K562 (cell line): Measurements from ENCODE around the gene MAPK8IP1. TPM values are rescaled to one million over a fixed set of nuclear protein-coding genes. Genes with fewer than 3 reads are reported as not detected.

ENCODE experiments used
- ATAC-seq: fragments of 200-7000 bp; cut with Tn5 transposase; 3 replicates; pipeline ENCODE4 v1.9.1; 2020; ENCODE audit warnings: moderate library complexity
- BruUV-seq: library from RNA; stranded (reverse); fragments of 400-500 nt; replicated peaks from 2 replicates; lab custom pipeline; 2021; lab: Mats Ljungman, UMichigan
- CTCF ChIA-PET: fragments of 300-600 bp; formaldehyde crosslinking; extraction: SDS; loops from one replicate; lab custom pipeline; 2021; ENCODE audit warnings: low intra/inter-chr PET ratio; lab: Yijun Ruan, JAX
- POLR2A ChIA-PET: fragments of 300-600, 350-650 bp; sonication (Branson Sonifier 250); formaldehyde crosslinking; extraction: SDS; loops from one replicate; lab custom pipeline; 2021; ENCODE audit warnings: antibody characterized with exemption, inconsistent platforms; lab: Yijun Ruan, JAX
- DNase-seq, 4 experiments: peaks; one replicate each; pipeline versions ENCODE4 v3.0.0 to v3.0.0-alpha.2; 2011 to 2018; ENCODE audit warnings: low spot score in 3 of 4, mixed read lengths in 3 of 4; ENCODE audit errors: extremely low read depth in 1 of 4
- FAIRE-seq: peaks from 2 replicates; lab custom pipeline; 2011; peaks lifted over from hg19 to GRCh38; lab: Jason Lieb, UNC
- H2AFZ ChIP-seq: 2 replicates; pipeline ENCODE4 v1.6.0; 2011; ENCODE audit warnings: low read depth, low read length, control low read depth, inconsistent platforms
- H3K27ac ChIP-seq: fragments of 200-600 bp; 3 replicates; pipeline ENCODE4 v1.8.0; 2011; ENCODE audit warnings: low read depth, mild to moderate bottlenecking, control low read depth, inconsistent platforms, low read length, moderate library complexity, mixed read lengths; ENCODE audit errors: extremely low read depth
- H3K27me3 ChIP-seq, 2 experiments: fragments of 300-600 bp in 1 of 2; 2 replicates in 1 of 2; 3 replicates in 1 of 2; pipeline versions ENCODE4 v1.6.0 to v1.8.0; 2011; ENCODE audit warnings: inconsistent platforms in 2 of 2, low read length in 2 of 2, mild to moderate bottlenecking in 1 of 2, mixed read lengths in 1 of 2, moderate library complexity in 1 of 2; ENCODE audit not compliant: control insufficient read depth in 2 of 2, insufficient read depth in 2 of 2
- H3K36me3 ChIP-seq: fragments of 300-600 bp; 3 replicates; pipeline ENCODE4 v1.8.0; 2011; ENCODE audit warnings: mild to moderate bottlenecking, low read length, inconsistent platforms; ENCODE audit not compliant: control insufficient read depth, insufficient read depth
- H3K4me1 ChIP-seq, 2 experiments: fragments of 200-600 bp in 1 of 2; replicated peaks in 1 of 2; 2 replicates in 1 of 2; 3 replicates in 1 of 2; pipeline versions ENCODE4 v1.5.1 to v1.8.0; 2011; ENCODE audit warnings: inconsistent platforms in 2 of 2, low read length in 2 of 2, mild to moderate bottlenecking in 1 of 2, mixed read lengths in 1 of 2, moderate library complexity in 1 of 2; ENCODE audit not compliant: control insufficient read depth in 2 of 2, insufficient read depth in 2 of 2
- H3K4me2 ChIP-seq: 2 replicates; pipeline ENCODE4 v1.6.1; 2011; ENCODE audit warnings: low read length, control low read depth, inconsistent platforms, mixed read lengths; ENCODE audit not compliant: insufficient read depth
- H3K4me3 ChIP-seq: fragments of 200-600 bp; sonication (generic), shearing (Covaris generic); 2 replicates; pipeline ENCODE4 v1.5.1; 2016; ENCODE audit warnings: control low read depth, inconsistent platforms
- H3K79me2 ChIP-seq: fragments of 200-600 bp; 3 replicates; pipeline ENCODE4 v1.8.0; 2011; ENCODE audit warnings: low read length, inconsistent platforms; ENCODE audit not compliant: control insufficient read depth, insufficient read depth
- H3K9ac ChIP-seq, 2 experiments: 2 replicates each; pipeline versions ENCODE4 v1.6.0 to v1.6.1; 2011; ENCODE audit warnings: low read depth in 2 of 2, low read length in 2 of 2, control low read depth in 1 of 2, inconsistent platforms in 1 of 2, mild to moderate bottlenecking in 1 of 2, mixed read lengths in 1 of 2; ENCODE audit not compliant: insufficient read depth in 1 of 2
- H3K9me1 ChIP-seq: one replicate; pipeline ENCODE4 v1.6.0; 2011; ENCODE audit warnings: inconsistent platforms, mild to moderate bottlenecking, low read length, moderate library complexity; ENCODE audit not compliant: control insufficient read depth, insufficient read depth
- H3K9me3 ChIP-seq: replicated peaks from 2 replicates; pipeline ENCODE4 v1.5.1; 2011; ENCODE audit warnings: low read depth, low read length, inconsistent platforms; ENCODE audit not compliant: control insufficient read depth, insufficient read depth
- H4K20me1 ChIP-seq: replicated peaks from 2 replicates; pipeline ENCODE4 v1.6.1; 2011; ENCODE audit warnings: low read length, inconsistent platforms, mixed read lengths; ENCODE audit not compliant: control insufficient read depth, insufficient read depth
- CXXC5 ChIP-seq: fragments of 250-450 bp; sonication (Bioruptor Pico); IDR thresholded peaks from 2 replicates; pipeline ENCODE4 v1.8.0; 2022; ENCODE audit warnings: inconsistent platforms, mild to moderate bottlenecking, moderate library complexity
- DMBX1 ChIP-seq: fragments of 250-450 bp; sonication (Bioruptor Pico); IDR thresholded peaks from 2 replicates; pipeline ENCODE4 v1.8.0; 2022; ENCODE audit warnings: inconsistent platforms, mild to moderate bottlenecking, moderate library complexity, borderline replicate concordance
- IFI16 ChIP-seq: fragments of 250-450 bp; sonication (Bioruptor Pico); IDR thresholded peaks from 2 replicates; pipeline ENCODE4 v2.1.2; 2022; ENCODE audit warnings: mild to moderate bottlenecking, inconsistent platforms
- ILF3 ChIP-seq: fragments of 450-650 bp; IDR thresholded peaks from 2 replicates; pipeline ENCODE4 v1.6.1; 2018; ENCODE audit warnings: antibody characterized with exemption, mild to moderate bottlenecking, moderate library complexity, borderline replicate concordance
- KDM5B ChIP-seq: fragments of 200-600 bp; sonication (generic); IDR thresholded peaks from 2 replicates; pipeline ENCODE4 v1.6.1; 2012; ENCODE audit warnings: low read depth, mild to moderate bottlenecking, moderate library complexity, low read length, control low read depth, inconsistent platforms; ENCODE audit not compliant: insufficient replicate concordance
- MAFG ChIP-seq: fragments of 450-650 bp; conservative IDR thresholded peaks from 2 replicates; pipeline ENCODE4 v1.6.1; 2016; ENCODE audit warnings: missing genetic modification characterization, missing compliant biosample characterization
- MAZ ChIP-seq, 2 experiments: fragments of 450-650 bp in 1 of 2; sonication (generic) in 1 of 2; formaldehyde crosslinking; IDR thresholded peaks in 1 of 2; conservative IDR thresholded peaks in 1 of 2; 2 replicates each; pipeline versions ENCODE4 v1.4.0 to v1.5.0; 2020; ENCODE audit warnings: mild to moderate bottlenecking in 1 of 2, missing genetic modification reagents in 1 of 2
- NBN ChIP-seq: fragments of 450-650 bp; IDR thresholded peaks from 2 replicates; pipeline ENCODE4 v1.6.1; 2016; ENCODE audit warnings: low read depth, mild to moderate bottlenecking
- SMARCE1 ChIP-seq: fragments of 450-650 bp; IDR thresholded peaks from 2 replicates; pipeline ENCODE4 v1.7.1; 2016; ENCODE audit warnings: mild to moderate bottlenecking
- TEAD4 ChIP-seq, 2 experiments: sonication (generic) in 1 of 2; formaldehyde crosslinking in 1 of 2; IDR thresholded peaks; 2 replicates each; pipeline versions ENCODE4 v1.6.1 to v1.8.0; 2012 to 2022; ENCODE audit warnings: borderline replicate concordance in 1 of 2, inconsistent platforms in 1 of 2, low read length in 1 of 2, mild to moderate bottlenecking in 1 of 2, missing genetic modification reagents in 1 of 2
- ZNF143 ChIP-seq: sonication (generic); formaldehyde crosslinking; IDR thresholded peaks from 2 replicates; pipeline ENCODE4 v1.9.0; 2022; ENCODE audit warnings: mild to moderate bottlenecking, missing genetic modification reagents
- ZNF316 ChIP-seq: fragments of 450-650 bp; IDR thresholded peaks from 2 replicates; pipeline ENCODE4 v1.6.1; 2016
- WGBS: fragments of 100-300 bp; shearing (Covaris generic); methylation state at CpG from one replicate; pipeline ENCODE4 v1.1.6; 2016; ENCODE audit warnings: low coverage, mixed read lengths; ENCODE audit not compliant: insufficient coverage; ENCODE audit errors: missing lambda C conversion rate; 5-methylcytosine and 5-hydroxymethylcytosine counted together
- in situ Hi-C: fragments of 300-500 bp; cut with MboI; formaldehyde crosslinking; loops from 4 replicates; pipeline ENCODE4 v1.15.0; 2018; ENCODE audit warnings: inconsistent platforms, mixed read lengths
- intact Hi-C: fragments of 100-400 bp; cut with micrococcal nuclease; formaldehyde crosslinking; loops from 2 replicates; pipeline ENCODE4 v1.14.2; 2022
- polyA plus RNA-seq, 8 experiments: library from polyadenylated mRNA; depleted of rRNA in 4 of 8; stranded (reverse) in 5 of 8; unstranded in 3 of 8; fragments of >200 nt; fragmentation: Nextera tagmentation in 2 of 8; fragmentation: Illumina TruSeq in 1 of 8; extraction: Ambion mirVana in 2 of 8; extraction: Trizol in 1 of 8; gene quantifications; 2 replicates each; pipeline versions ENCODE4 v1.2.1 to v1.2.3, GENCODE V29; 2011 to 2014; ENCODE audit warnings: inconsistent platforms in 1 of 8, missing spikeins in 1 of 8
- total RNA-seq, 7 experiments: library from RNA; depleted of rRNA in 6 of 7; stranded (reverse); fragments of >200 nt in 6 of 7; fragmentation: Illumina TruSeq in 2 of 7; extraction: Trizol in 2 of 7; gene quantifications; 2 replicates each; pipeline versions ENCODE4 v1.2.1 to v1.2.3, GENCODE V29; 2011 to 2021; ENCODE audit warnings: low replicate concordance in 1 of 7
- TF ChIP-seq, protein P1 (sequence below): fragments of 250-450 bp; sonication (Bioruptor Pico); IDR thresholded peaks from 2 replicates; pipeline ENCODE4 v1.4.0; 2020
- TF ChIP-seq, protein P2 (sequence below), 2 experiments: fragments of 450-650 bp in 1 of 2; sonication (generic) in 1 of 2; formaldehyde crosslinking in 1 of 2; IDR thresholded peaks in 1 of 2; conservative IDR thresholded peaks in 1 of 2; 2 replicates each; pipeline versions ENCODE4 v1.6.1 to v1.8.1; 2016 to 2023; ENCODE audit warnings: mild to moderate bottlenecking in 2 of 2, moderate library complexity in 2 of 2, inconsistent platforms in 1 of 2, missing genetic modification reagents in 1 of 2

The MAPK8IP1 gene
- total and polyA plus RNA-seq, 9 of the 15 experiments (the other 6 are each of a cell fraction or from before 2014, with no cell fraction given) = 0.13 to 6.9 (median 2.5) TPM

GRCh38 chr11:45872651-45873356 is 12.6 kb upstream of the MAPK8IP1 start:
- POLR2A ChIA-PET = interaction anchor here (1.0 to 4.4 kb wide), 4 partner anchors 11 to 16 kb away, joined by 3 to 21 read pairs (median 4); no protein-coding TSS in a partner anchor
- ATAC-seq = peak; percentile 100
- H3K4me3 ChIP-seq = no peak overlapping the region
- no peaks in the 10 kb centered on the region for H3K79me2 ChIP-seq
- H4K20me1 ChIP-seq = peaks cover 12% of the 10 kb centered on the region; the same call in 1 of the 2 replicates
- H3K4me2 ChIP-seq = no peak overlapping the region
- no peak overlapping the region for H3K27ac ChIP-seq
- peaks cover 84% of the 10 kb centered on the region for H3K36me3 ChIP-seq
- H3K9ac ChIP-seq = no peak overlapping the region
- no peaks in the 10 kb centered on the region for H3K9me1 ChIP-seq
- CTCF ChIA-PET = interaction anchor here (0.6 to 1.7 kb wide), 4 partner anchors 96 to 442 kb away, joined by 3 to 6 read pairs (median 4); no protein-coding TSS in a partner anchor
- no peaks in the 10 kb centered on the region for H3K9me3 ChIP-seq
- no peak overlapping the region for H2AFZ ChIP-seq
- H3K4me1 ChIP-seq = peaks cover 0 to 8% of the 10 kb centered on the region in 2 experiments; a peak in 3 of 5 replicates
- WGBS = 55% methylated on average over 8 of the region's 9 CpGs
- H3K27me3 ChIP-seq = no peaks in the 10 kb centered on the region
- intact Hi-C loops (loop anchor here (1.0 to 10.0 kb wide), 2 partner anchors 72 to 133 kb away; no protein-coding TSS in a partner anchor), in situ Hi-C loops (no loop called here)
- BruUV-seq = no TSS peak
- peak; percentile 76 to 81 (median 77) for DNase-seq
- peak; percentile 78 for FAIRE-seq
- TF ChIP-seq, protein P1, sequence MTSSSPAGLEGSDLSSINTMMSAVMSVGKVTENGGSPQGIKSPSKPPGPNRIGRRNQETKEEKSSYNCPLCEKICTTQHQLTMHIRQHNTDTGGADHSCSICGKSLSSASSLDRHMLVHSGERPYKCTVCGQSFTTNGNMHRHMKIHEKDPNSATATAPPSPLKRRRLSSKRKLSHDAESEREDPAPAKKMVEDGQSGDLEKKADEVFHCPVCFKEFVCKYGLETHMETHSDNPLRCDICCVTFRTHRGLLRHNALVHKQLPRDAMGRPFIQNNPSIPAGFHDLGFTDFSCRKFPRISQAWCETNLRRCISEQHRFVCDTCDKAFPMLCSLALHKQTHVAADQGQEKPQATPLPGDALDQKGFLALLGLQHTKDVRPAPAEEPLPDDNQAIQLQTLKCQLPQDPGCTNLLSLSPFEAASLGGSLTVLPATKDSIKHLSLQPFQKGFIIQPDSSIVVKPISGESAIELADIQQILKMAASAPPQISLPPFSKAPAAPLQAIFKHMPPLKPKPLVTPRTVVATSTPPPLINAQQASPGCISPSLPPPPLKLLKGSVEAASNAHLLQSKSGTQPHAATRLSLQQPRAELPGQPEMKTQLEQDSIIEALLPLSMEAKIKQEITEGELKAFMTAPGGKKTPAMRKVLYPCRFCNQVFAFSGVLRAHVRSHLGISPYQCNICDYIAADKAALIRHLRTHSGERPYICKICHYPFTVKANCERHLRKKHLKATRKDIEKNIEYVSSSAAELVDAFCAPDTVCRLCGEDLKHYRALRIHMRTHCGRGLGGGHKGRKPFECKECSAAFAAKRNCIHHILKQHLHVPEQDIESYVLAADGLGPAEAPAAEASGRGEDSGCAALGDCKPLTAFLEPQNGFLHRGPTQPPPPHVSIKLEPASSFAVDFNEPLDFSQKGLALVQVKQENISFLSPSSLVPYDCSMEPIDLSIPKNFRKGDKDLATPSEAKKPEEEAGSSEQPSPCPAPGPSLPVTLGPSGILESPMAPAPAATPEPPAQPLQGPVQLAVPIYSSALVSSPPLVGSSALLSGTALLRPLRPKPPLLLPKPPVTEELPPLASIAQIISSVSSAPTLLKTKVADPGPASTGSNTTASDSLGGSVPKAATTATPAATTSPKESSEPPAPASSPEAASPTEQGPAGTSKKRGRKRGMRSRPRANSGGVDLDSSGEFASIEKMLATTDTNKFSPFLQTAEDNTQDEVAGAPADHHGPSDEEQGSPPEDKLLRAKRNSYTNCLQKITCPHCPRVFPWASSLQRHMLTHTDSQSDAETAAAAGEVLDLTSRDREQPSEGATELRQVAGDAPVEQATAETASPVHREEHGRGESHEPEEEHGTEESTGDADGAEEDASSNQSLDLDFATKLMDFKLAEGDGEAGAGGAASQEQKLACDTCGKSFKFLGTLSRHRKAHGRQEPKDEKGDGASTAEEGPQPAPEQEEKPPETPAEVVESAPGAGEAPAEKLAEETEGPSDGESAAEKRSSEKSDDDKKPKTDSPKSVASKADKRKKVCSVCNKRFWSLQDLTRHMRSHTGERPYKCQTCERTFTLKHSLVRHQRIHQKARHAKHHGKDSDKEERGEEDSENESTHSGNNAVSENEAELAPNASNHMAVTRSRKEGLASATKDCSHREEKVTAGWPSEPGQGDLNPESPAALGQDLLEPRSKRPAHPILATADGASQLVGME = 0 out of 2 replicates have a peak, but pooled peaks have one; percentile 52
- TF ChIP-seq ILF3 (no peak), ZNF143 (CRISPR knock-in tag) (no peak), ZNF316 (peak; percentile 75), MAFG (tag) (peak; percentile 55), TEAD4 (IDR thresholded peaks at IDR 0.05; ENCODE audit: low read length) (no peak), TEAD4 (CRISPR knock-in tag; IDR thresholded peaks at IDR 0.05; ENCODE audit: borderline replicate concordance) (no peak), DMBX1 (CRISPR knock-in tag) (no peak), MAZ (CRISPR knock-in tag; conservative IDR thresholded peaks at IDR 0.05 in 1 of 2, IDR thresholded peaks at IDR 0.05 in 1 of 2) (0 out of 4 replicates have a peak, but pooled peaks of 1 of the 2 experiments have one; percentile 56), KDM5B (no peak), SMARCE1 (no peak), NBN (no peak), CXXC5 (peak; percentile 20; the same call in 1 of the 2 replicates), IFI16 (CRISPR knock-in tag) (no peak)
- TF ChIP-seq, protein P2, sequence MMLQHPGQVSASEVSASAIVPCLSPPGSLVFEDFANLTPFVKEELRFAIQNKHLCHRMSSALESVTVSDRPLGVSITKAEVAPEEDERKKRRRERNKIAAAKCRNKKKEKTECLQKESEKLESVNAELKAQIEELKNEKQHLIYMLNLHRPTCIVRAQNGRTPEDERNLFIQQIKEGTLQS (IDR thresholded peaks at IDR 0.05) = peak; percentile 52; the same call in 1 of the 2 replicates
- TF ChIP-seq, protein P2 (CRISPR knock-in tag; conservative IDR thresholded peaks at IDR 0.05) = no peak
